Gastroesophageal sphincter (tissue), 3 donors: Measurements from ENCODE around the gene KHNYN.
"Not testable (repeated sequence)": the region's sequence is repeated elsewhere in the genome, so short reads cannot be mapped to it uniquely, and the experiment has no call there.

Experiments used
- POLR2A ChIP-seq, 2 donors: fragments of 450-650 bp; IDR thresholded peaks; one replicate each; pipeline ENCODE4 v1.6.1; 2017; ENCODE audit warnings: antibody characterized with exemption in 2 of 2, mild to moderate bottlenecking in 2 of 2, moderate library complexity in 1 of 2
- TF ChIP-seq, protein P1 (sequence below), 4 experiments: fragments of 200-600 bp in 2 of 4; fragments of 450-650 bp in 2 of 4; sonication (generic) in 1 of 4; IDR thresholded peaks; one replicate each; pipeline ENCODE4 v1.5.1; 2017 to 2019; ENCODE audit warnings: antibody characterized with exemption in 4 of 4, mild to moderate bottlenecking in 2 of 4, moderate library complexity in 2 of 4

DNA sequence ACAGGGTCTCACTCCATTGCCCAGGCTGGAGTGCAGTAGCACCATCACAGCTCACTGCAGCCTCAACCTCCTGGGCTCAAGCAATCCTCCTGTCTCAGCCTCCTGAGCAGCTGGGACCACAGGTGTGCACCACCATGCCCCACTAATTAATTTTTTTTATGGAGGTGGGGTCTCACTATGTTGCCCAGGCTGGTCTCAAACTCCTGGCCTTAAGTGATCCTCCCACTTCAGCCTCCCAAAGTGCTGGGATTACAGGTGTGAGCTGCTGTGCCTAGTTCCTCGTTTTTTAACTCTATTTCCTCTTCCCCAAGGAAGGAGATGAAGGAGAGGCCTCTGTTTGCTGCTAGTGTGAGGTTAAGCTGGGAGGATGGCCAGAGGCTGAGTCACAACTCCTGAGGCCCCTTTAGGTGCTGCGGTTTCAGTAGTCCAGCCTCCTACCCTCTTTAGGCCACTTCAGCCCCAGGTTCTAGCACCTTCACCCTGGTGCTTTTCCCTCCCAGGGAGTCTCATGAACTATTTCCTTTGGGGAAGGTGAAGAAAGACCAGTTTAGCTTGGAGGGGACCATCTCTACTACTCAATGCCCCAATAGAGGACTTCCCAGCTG lies 53.0 kb downstream of the KHNYN start:
- TF ChIP-seq, protein P1, sequence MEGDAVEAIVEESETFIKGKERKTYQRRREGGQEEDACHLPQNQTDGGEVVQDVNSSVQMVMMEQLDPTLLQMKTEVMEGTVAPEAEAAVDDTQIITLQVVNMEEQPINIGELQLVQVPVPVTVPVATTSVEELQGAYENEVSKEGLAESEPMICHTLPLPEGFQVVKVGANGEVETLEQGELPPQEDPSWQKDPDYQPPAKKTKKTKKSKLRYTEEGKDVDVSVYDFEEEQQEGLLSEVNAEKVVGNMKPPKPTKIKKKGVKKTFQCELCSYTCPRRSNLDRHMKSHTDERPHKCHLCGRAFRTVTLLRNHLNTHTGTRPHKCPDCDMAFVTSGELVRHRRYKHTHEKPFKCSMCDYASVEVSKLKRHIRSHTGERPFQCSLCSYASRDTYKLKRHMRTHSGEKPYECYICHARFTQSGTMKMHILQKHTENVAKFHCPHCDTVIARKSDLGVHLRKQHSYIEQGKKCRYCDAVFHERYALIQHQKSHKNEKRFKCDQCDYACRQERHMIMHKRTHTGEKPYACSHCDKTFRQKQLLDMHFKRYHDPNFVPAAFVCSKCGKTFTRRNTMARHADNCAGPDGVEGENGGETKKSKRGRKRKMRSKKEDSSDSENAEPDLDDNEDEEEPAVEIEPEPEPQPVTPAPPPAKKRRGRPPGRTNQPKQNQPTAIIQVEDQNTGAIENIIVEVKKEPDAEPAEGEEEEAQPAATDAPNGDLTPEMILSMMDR (IDR thresholded peaks at IDR 0.05): not testable (repeated sequence)
- TF ChIP-seq POLR2A (IDR thresholded peaks at IDR 0.05): not testable (repeated sequence)
